DND-41 (cell line): ENCODE measurements around the gene RHOB.

Experiments used
- ATAC-seq: fragments of 200-7000 bp; cut with Tn5 transposase; 3 replicates; pipeline ENCODE4 v1.9.1; 2021; ENCODE audit warnings: low read depth; ENCODE audit not compliant: insufficient read depth
- DNase-seq: peaks from one replicate; pipeline ENCODE4 v3.0.0-alpha.2; 2020
- H2AFZ ChIP-seq: 2 replicates; pipeline ENCODE4 v1.6.0; 2012; ENCODE audit warnings: low read depth, low read length
- H3K27ac ChIP-seq: 2 replicates; pipeline ENCODE4 v1.5.1; 2012; ENCODE audit warnings: low read length, inconsistent platforms
- H3K27me3 ChIP-seq: fragments of 200-600 bp; sonication (generic); 2 replicates; pipeline ENCODE4 v1.6.0; 2012; ENCODE audit warnings: low read length, mild to moderate bottlenecking, inconsistent platforms; ENCODE audit not compliant: insufficient read depth, poor library complexity
- H3K36me3 ChIP-seq: 2 replicates; pipeline ENCODE4 v1.5.1; 2012; ENCODE audit warnings: low read length, inconsistent platforms; ENCODE audit not compliant: insufficient read depth
- H3K4me1 ChIP-seq: 2 replicates; pipeline ENCODE4 v1.5.1; 2012; ENCODE audit warnings: mild to moderate bottlenecking, low read length; ENCODE audit not compliant: insufficient read depth
- H3K4me2 ChIP-seq: 2 replicates; pipeline ENCODE4 v1.6.0; 2012; ENCODE audit warnings: mild to moderate bottlenecking, moderate library complexity, low read length, inconsistent platforms; ENCODE audit not compliant: insufficient read depth
- H3K4me3 ChIP-seq, 2 experiments: fragments of 200-600 bp in 1 of 2; shearing (Covaris generic) in 1 of 2; 2 replicates each; pipeline ENCODE4 v1.5.1; 2012 to 2016; ENCODE audit warnings: inconsistent platforms in 2 of 2, low read length in 2 of 2, mild to moderate bottlenecking in 2 of 2, low read depth in 1 of 2, moderate library complexity in 1 of 2
- H3K79me2 ChIP-seq: 2 replicates; pipeline ENCODE4 v1.6.0; 2012; ENCODE audit warnings: low read length, inconsistent platforms; ENCODE audit not compliant: insufficient read depth
- H3K9ac ChIP-seq: 2 replicates; pipeline ENCODE4 v1.6.0; 2012; ENCODE audit warnings: low read depth, mild to moderate bottlenecking, inconsistent platforms, low read length, moderate library complexity
- H3K9me3 ChIP-seq: 2 replicates; pipeline ENCODE4 v1.5.1; 2012; ENCODE audit warnings: low read length, moderate library complexity, mild to moderate bottlenecking, inconsistent platforms; ENCODE audit not compliant: insufficient read depth, severe bottlenecking
- H4K20me1 ChIP-seq: 2 replicates; pipeline ENCODE4 v1.6.0; 2012; ENCODE audit warnings: low read length; ENCODE audit not compliant: insufficient read depth
- CTCF ChIP-seq: IDR thresholded peaks from 2 replicates; pipeline ENCODE4 v1.5.1; 2012; ENCODE audit warnings: borderline replicate concordance, low read length, moderate library complexity, mild to moderate bottlenecking; ENCODE audit not compliant: poor library complexity, severe bottlenecking; ENCODE audit errors: extremely low read depth
- EZH2 ChIP-seq: IDR thresholded peaks from 3 replicates; pipeline ENCODE4 v1.6.1; 2012; ENCODE audit warnings: borderline replicate concordance, low read depth, mild to moderate bottlenecking, moderate library complexity, low read length, inconsistent platforms; ENCODE audit not compliant: severe bottlenecking

RHOB gene

GRCh38 chr2:20485612-20486388 lies 38.9 kb downstream of the RHOB start:
- peaks cover 15% of the 10 kb centered on the region for H3K27me3 ChIP-seq
- no peak for ATAC-seq
- H3K27ac ChIP-seq = no peak overlapping the region

DNA sequence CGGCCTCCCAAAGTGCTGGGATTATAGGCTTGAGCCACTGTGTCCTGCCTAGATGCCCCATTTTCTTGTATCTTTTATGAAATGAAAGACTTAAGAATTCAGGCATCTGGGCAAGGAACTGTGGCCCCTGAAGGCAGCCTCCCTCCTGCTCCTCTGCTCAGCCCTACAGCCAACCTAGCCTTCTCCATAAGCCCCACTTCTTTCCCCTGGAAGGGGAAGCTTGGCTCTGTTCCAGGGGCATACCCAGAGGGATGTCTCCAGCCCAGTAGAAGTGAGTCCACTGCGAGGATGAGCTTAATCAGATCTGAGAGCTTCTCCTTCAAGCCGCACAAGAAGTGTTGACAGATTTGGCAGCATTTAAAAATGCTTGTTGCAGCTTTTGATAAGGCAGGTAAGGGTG lies 39.7 kb downstream of the RHOB start:
- Histone ChIP-seq H3K4me1 (no peaks in the 10 kb centered on the region), H3K27me3 (peaks cover 15% of the 10 kb centered on the region), H3K9ac (no peak overlapping the region), H3K4me3 (no peak overlapping the region), H3K4me2 (no peak overlapping the region), H3K9me3 (no peaks in the 10 kb centered on the region), H3K27ac (no peak overlapping the region), H3K36me3 (no peaks in the 10 kb centered on the region), H3K79me2 (no peaks in the 10 kb centered on the region), H2AFZ (no peak overlapping the region), H4K20me1 (no peaks in the 10 kb centered on the region; the same call in 1 of the 2 replicates)
- DNase-seq (no peak), ATAC-seq (no peak)
- TF ChIP-seq CTCF = no peak
- TF ChIP-seq EZH2 = no peak

More at GRCh38 chr2:20485612-20486388, 38.9 kb downstream of the RHOB start:
- Histone ChIP-seq H3K9ac (no peak overlapping the region), H4K20me1 (no peaks in the 10 kb centered on the region; the same call in 1 of the 2 replicates), H3K9me3 (no peaks in the 10 kb centered on the region), H3K36me3 (no peaks in the 10 kb centered on the region), H3K4me3 (no peak overlapping the region), H3K4me1 (no peaks in the 10 kb centered on the region), H3K79me2 (no peaks in the 10 kb centered on the region), H2AFZ (no peak overlapping the region), H3K4me2 (no peak overlapping the region)
- TF ChIP-seq CTCF (no peak), EZH2 (no peak)
- no peak for DNase-seq

DNA sequence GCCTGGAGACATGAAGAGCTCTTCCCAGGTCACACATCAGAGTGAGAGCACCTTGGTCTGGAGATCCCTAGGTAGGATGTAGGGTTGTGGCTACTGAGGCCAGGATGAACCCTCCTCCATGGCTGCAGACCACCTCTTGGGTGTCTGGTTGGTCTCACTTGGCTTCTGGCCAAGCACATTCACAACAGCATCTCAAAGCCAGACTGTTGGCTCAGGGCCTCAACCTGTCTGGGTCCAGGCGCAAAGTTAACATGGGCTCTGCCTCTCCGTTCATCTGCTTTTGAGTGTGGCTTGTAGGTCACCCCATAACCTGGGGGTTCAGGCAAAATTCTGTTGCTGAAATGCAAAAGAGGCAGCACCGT lies 40.1 kb downstream of the RHOB start:
- no peaks in the 10 kb centered on the region for H3K36me3 ChIP-seq
- TF ChIP-seq EZH2 = no peak
- no peak for TF ChIP-seq CTCF
- H3K27me3 ChIP-seq = peaks cover 15% of the 10 kb centered on the region
- ATAC-seq (no peak), DNase-seq (no peak)
- H3K4me2 ChIP-seq = no peak overlapping the region
- H3K4me1 ChIP-seq = no peaks in the 10 kb centered on the region
- no peak overlapping the region for H3K27ac ChIP-seq
- H3K9ac ChIP-seq = no peak overlapping the region
- no peaks in the 10 kb centered on the region for H3K9me3 ChIP-seq
- H2AFZ ChIP-seq = no peak overlapping the region
- H3K4me3 ChIP-seq = no peak overlapping the region
- no peaks in the 10 kb centered on the region for H3K79me2 ChIP-seq
- no peaks in the 10 kb centered on the region; the same call in 1 of the 2 replicates for H4K20me1 ChIP-seq
